K562 (cell line): ENCODE results near the gene MBD5.
A peak's percentile ranks its signal among the peaks of the same experiment; 100 is the strongest.

Source experiments
- C11orf30 ChIP-seq: fragments of 450-650 bp; IDR thresholded peaks from 2 replicates; pipeline ENCODE4 v1.6.1; 2016; ENCODE audit warnings: low read depth, mild to moderate bottlenecking
- CHD1 ChIP-seq: fragments of 200-600 bp; sonication (generic); IDR thresholded peaks from one replicate; pipeline ENCODE4 v1.6.1; 2012; ENCODE audit warnings: mild to moderate bottlenecking, moderate library complexity, low read length, inconsistent platforms
- FOSL1 ChIP-seq: fragments of 200-800 bp; sonication (Bioruptor generic); conservative IDR thresholded peaks from 2 replicates; pipeline ENCODE4 v1.6.1; 2016; ENCODE audit warnings: missing genetic modification characterization, missing compliant biosample characterization
- IRF2 ChIP-seq: sonication (generic); formaldehyde crosslinking; IDR thresholded peaks from 2 replicates; pipeline ENCODE4 v1.8.1; 2022; ENCODE audit warnings: mild to moderate bottlenecking, missing genetic modification reagents
- MYBL2 ChIP-seq, 2 experiments: fragments of 450-650 bp in 1 of 2; sonication (generic) in 1 of 2; formaldehyde crosslinking in 1 of 2; IDR thresholded peaks; 2 replicates each; pipeline versions ENCODE4 v1.6.1 to v1.8.1; 2017 to 2022; ENCODE audit warnings: borderline replicate concordance in 1 of 2, inconsistent platforms in 1 of 2, low read depth in 1 of 2, mild to moderate bottlenecking in 1 of 2, missing genetic modification reagents in 1 of 2, moderate library complexity in 1 of 2
- SP1 ChIP-seq: sonication (generic); formaldehyde crosslinking; IDR thresholded peaks from 2 replicates; pipeline ENCODE4 v1.8.1; 2022; ENCODE audit warnings: mild to moderate bottlenecking, missing genetic modification reagents
- ZNF263 ChIP-seq: sonication (generic); formaldehyde crosslinking; IDR thresholded peaks from 2 replicates; pipeline ENCODE4 v1.8.0; 2022; ENCODE audit warnings: mild to moderate bottlenecking, missing genetic modification reagents, borderline replicate concordance
- TF ChIP-seq, protein P1 (sequence below): sonication (generic); formaldehyde crosslinking; IDR thresholded peaks from 2 replicates; pipeline ENCODE4 v1.8.0; 2022; ENCODE audit warnings: mild to moderate bottlenecking, missing genetic modification reagents
- TF ChIP-seq, protein P2 (sequence below), 3 experiments: IDR thresholded peaks in 2 of 3; conservative IDR thresholded peaks in 1 of 3; 2 replicates each; pipeline ENCODE4 v1.5.1; 2011 to 2012; ENCODE audit warnings: low read length in 3 of 3, mild to moderate bottlenecking in 3 of 3, control low read depth in 2 of 3, improper control_type of control experiment in 1 of 3, inconsistent platforms in 1 of 3, low read depth in 1 of 3, mixed read lengths in 1 of 3, moderate library complexity in 1 of 3; ENCODE audit not compliant: insufficient read depth in 2 of 3

DNA sequence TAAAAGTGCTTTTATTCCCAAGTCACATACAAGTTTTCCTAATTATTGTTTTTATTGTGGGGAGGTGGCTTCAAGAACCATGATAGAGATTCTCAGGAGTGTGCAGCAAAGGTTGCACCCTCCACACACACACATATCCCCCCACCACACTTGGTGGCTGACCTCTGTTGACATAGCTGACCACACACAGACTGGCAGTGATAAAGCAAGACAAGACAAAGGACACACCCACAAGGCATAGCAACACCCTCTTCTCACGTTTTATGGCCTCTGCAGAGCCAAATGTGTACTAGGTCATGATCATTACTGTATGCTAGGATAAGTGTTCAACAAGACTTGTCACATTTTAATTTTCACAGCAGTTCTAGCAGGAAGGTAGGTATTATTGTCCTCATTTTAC lies 480.7 kb downstream of the MBD5 start:
- no peak for TF ChIP-seq C11orf30
- TF ChIP-seq CHD1: no peak
- no peak for TF ChIP-seq IRF2
- TF ChIP-seq MYBL2 (IDR thresholded peaks at IDR 0.05; ENCODE audit: low read depth): no peak
- TF ChIP-seq MYBL2 (CRISPR knock-in tag; IDR thresholded peaks at IDR 0.05; ENCODE audit: borderline replicate concordance): no peak
- no peak for TF ChIP-seq ZNF263 (CRISPR knock-in tag)
- TF ChIP-seq, protein P1, sequence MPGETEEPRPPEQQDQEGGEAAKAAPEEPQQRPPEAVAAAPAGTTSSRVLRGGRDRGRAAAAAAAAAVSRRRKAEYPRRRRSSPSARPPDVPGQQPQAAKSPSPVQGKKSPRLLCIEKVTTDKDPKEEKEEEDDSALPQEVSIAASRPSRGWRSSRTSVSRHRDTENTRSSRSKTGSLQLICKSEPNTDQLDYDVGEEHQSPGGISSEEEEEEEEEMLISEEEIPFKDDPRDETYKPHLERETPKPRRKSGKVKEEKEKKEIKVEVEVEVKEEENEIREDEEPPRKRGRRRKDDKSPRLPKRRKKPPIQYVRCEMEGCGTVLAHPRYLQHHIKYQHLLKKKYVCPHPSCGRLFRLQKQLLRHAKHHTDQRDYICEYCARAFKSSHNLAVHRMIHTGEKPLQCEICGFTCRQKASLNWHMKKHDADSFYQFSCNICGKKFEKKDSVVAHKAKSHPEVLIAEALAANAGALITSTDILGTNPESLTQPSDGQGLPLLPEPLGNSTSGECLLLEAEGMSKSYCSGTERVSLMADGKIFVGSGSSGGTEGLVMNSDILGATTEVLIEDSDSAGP: no peak
- TF ChIP-seq FOSL1: no peak
- TF ChIP-seq SP1 (CRISPR knock-in tag): 0 out of 2 replicates have a peak, but pooled peaks have one; percentile 35
- TF ChIP-seq, protein P2, sequence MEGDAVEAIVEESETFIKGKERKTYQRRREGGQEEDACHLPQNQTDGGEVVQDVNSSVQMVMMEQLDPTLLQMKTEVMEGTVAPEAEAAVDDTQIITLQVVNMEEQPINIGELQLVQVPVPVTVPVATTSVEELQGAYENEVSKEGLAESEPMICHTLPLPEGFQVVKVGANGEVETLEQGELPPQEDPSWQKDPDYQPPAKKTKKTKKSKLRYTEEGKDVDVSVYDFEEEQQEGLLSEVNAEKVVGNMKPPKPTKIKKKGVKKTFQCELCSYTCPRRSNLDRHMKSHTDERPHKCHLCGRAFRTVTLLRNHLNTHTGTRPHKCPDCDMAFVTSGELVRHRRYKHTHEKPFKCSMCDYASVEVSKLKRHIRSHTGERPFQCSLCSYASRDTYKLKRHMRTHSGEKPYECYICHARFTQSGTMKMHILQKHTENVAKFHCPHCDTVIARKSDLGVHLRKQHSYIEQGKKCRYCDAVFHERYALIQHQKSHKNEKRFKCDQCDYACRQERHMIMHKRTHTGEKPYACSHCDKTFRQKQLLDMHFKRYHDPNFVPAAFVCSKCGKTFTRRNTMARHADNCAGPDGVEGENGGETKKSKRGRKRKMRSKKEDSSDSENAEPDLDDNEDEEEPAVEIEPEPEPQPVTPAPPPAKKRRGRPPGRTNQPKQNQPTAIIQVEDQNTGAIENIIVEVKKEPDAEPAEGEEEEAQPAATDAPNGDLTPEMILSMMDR (IDR thresholded peaks at IDR 0.05 in 2 of 3, conservative IDR thresholded peaks at IDR 0.05 in 1 of 3; ENCODE audit: insufficient read depth in 2 of 3, low read depth in 1 of 3, low read length in 3 of 3): no peak
